Measurements from ENCODE around the gene CDH13.

GRCh38 chr16:83541231-83541630, 914.5 kb downstream of the CDH13 start:
- no peak for TF ChIP-seq CTCF (IDR thresholded peaks at IDR 0.05)
- TF ChIP-seq ZFX (IDR thresholded peaks at IDR 0.05; ENCODE audit: borderline replicate concordance): no peak
